ENCODE data around the gene YPEL3. TPM values are rescaled to one million over a fixed set of nuclear protein-coding genes. Genes with fewer than 3 reads are reported as not detected.

The YPEL3 gene
- total RNA-seq, 2 donors from 2014 or later = 42.0 to 57.2 TPM

DNA sequence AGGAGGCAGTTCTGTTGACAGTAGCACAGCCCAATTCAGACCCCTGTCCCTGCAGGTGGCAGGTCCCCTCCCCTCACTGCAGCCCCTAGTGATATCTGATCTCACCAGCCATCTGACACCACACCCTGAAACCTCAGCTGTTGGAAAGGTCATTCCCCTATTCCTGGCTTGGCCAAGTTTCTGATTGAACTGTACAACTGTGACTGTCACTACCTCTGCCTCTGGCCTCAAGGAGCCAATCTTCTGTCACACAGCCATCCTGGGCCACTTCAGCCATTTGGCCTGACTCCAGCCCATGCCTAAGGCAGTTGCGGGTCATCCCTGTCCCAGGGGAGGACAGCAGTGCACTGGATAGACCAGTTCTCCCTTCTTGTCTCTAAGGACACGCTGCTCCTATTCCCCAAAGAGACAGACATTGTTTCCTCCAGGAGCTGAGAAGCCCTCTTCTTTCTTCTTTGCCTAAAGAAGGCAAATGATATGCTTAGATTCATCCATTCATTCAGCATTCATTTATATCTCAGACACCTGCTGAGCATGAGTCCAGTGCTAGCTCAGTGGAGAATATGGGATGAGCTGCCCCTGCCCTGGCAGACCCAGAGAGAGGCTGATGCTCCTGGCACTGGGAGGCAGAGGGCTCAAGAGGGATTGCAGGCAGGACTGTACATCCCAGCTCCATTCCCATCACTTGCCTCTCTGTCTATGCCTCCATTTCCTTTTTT, 35.0 kb downstream of the YPEL3 start:
- no peaks in the 10 kb centered on the region for H3K27me3 Mint-ChIP-seq (ENCODE audit: insufficient read depth)
- H3K27ac Mint-ChIP-seq = no peak overlapping the region
- Histone ChIP-seq H3K4me1 (ENCODE audit: control insufficient read depth, insufficient read depth, low read length) (peaks cover 5% of the 10 kb centered on the region), H3K9ac (ENCODE audit: extremely low read depth, low read length, poor library complexity, severe bottlenecking) (no peak overlapping the region), H3K9me3 (ENCODE audit: control insufficient read depth, low read length) (no peaks in the 10 kb centered on the region), H3K4me3 (ENCODE audit: low read length) (no peak overlapping the region), H3K27me3 (ENCODE audit: control insufficient read depth, insufficient read depth, low read length, poor library complexity, severe bottlenecking) (no peaks in the 10 kb centered on the region), H3K36me3 (ENCODE audit: control insufficient read depth, insufficient read depth, low read length) (no peaks in the 10 kb centered on the region), H3K27ac (ENCODE audit: low read depth, low read length) (peak overlapping the region; percentile 11)
- H3K9me3 Mint-ChIP-seq = no peaks in the 10 kb centered on the region
- no peak for DNase-seq
- H3K4me3 Mint-ChIP-seq = no peak overlapping the region
- H3K36me3 Mint-ChIP-seq (ENCODE audit: low read depth) = peaks cover 7% of the 10 kb centered on the region
- H3K4me1 Mint-ChIP-seq = peaks cover 11% of the 10 kb centered on the region
- TF ChIP-seq, protein P1, sequence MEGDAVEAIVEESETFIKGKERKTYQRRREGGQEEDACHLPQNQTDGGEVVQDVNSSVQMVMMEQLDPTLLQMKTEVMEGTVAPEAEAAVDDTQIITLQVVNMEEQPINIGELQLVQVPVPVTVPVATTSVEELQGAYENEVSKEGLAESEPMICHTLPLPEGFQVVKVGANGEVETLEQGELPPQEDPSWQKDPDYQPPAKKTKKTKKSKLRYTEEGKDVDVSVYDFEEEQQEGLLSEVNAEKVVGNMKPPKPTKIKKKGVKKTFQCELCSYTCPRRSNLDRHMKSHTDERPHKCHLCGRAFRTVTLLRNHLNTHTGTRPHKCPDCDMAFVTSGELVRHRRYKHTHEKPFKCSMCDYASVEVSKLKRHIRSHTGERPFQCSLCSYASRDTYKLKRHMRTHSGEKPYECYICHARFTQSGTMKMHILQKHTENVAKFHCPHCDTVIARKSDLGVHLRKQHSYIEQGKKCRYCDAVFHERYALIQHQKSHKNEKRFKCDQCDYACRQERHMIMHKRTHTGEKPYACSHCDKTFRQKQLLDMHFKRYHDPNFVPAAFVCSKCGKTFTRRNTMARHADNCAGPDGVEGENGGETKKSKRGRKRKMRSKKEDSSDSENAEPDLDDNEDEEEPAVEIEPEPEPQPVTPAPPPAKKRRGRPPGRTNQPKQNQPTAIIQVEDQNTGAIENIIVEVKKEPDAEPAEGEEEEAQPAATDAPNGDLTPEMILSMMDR (conservative IDR thresholded peaks at IDR 0.05) = no peak
- WGBS, 2 experiments (ENCODE audit: insufficient coverage in 1 of 2, insufficient read length in 1 of 2) = 84 to 100% methylated on average over 1 to 2 of the region's 2 CpGs

DNA sequence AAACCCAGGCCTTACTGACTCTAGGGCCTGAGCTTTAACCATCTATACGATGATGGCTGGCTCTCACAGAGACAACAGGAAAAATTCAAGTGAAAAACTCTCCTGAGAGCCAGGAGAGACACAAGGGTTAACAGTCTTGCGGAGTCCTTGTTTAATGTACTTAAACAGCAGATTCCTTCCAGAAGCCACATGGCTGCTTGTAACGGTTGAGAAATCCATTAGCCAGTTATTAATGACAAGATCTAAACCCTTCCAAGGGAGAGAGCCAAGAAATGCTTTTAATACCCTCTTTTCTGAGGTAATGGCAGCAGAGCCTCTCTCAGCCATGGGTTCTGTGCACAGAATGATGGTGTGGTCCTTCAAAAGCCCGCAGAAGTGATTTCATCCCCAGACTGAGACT, 35.7 kb downstream of the YPEL3 start:
- no peak for DNase-seq
- Histone ChIP-seq H3K9ac (ENCODE audit: extremely low read depth, low read length, poor library complexity, severe bottlenecking) (no peak overlapping the region), H3K9me3 (ENCODE audit: control insufficient read depth, low read length) (no peaks in the 10 kb centered on the region), H3K36me3 (ENCODE audit: control insufficient read depth, insufficient read depth, low read length) (peaks cover 1% of the 10 kb centered on the region), H3K4me1 (ENCODE audit: control insufficient read depth, insufficient read depth, low read length) (peaks cover 5% of the 10 kb centered on the region), H3K27me3 (ENCODE audit: control insufficient read depth, insufficient read depth, low read length, poor library complexity, severe bottlenecking) (no peaks in the 10 kb centered on the region), H3K27ac (ENCODE audit: low read depth, low read length) (no peak overlapping the region), H3K4me3 (ENCODE audit: low read length) (no peak overlapping the region)
- Mint-ChIP-seq H3K4me1 (peaks cover 11% of the 10 kb centered on the region), H3K9me3 (no peaks in the 10 kb centered on the region), H3K4me3 (no peak overlapping the region), H3K36me3 (ENCODE audit: low read depth) (peaks cover 7% of the 10 kb centered on the region), H3K27ac (no peak overlapping the region), H3K27me3 (ENCODE audit: insufficient read depth) (no peaks in the 10 kb centered on the region)
- WGBS, 2 experiments (ENCODE audit: insufficient coverage in 1 of 2, insufficient read length in 1 of 2) = 93 to 96% methylated on average over 2 to 4 of the region's 4 CpGs
- TF ChIP-seq, protein P1 (conservative IDR thresholded peaks at IDR 0.05) = no peak

GRCh38 chr16:30054959-30055553, 41.0 kb downstream of the YPEL3 start:
- H3K4me3 ChIP-seq (ENCODE audit: low read length) = no peak overlapping the region
- Mint-ChIP-seq H3K27me3 (ENCODE audit: insufficient read depth) (peaks cover 10% of the 10 kb centered on the region), H3K27ac (no peak overlapping the region), H3K4me1 (peaks cover 4% of the 10 kb centered on the region), H3K4me3 (peak overlapping the region; percentile 72), H3K9me3 (no peaks in the 10 kb centered on the region), H3K36me3 (ENCODE audit: low read depth) (peaks cover 3% of the 10 kb centered on the region)
- no peaks in the 10 kb centered on the region for H3K27me3 ChIP-seq (ENCODE audit: control insufficient read depth, insufficient read depth, low read length, poor library complexity, severe bottlenecking)
- WGBS, 2 experiments (ENCODE audit: insufficient coverage in 1 of 2, insufficient read length in 1 of 2) = 30 to 35% methylated on average over 9 to 10 of the region's 10 CpGs
- DNase-seq = peak; percentile 95
- no peaks in the 10 kb centered on the region for H3K9me3 ChIP-seq (ENCODE audit: control insufficient read depth, low read length)
- H3K36me3 ChIP-seq (ENCODE audit: control insufficient read depth, insufficient read depth, low read length) = peaks cover 3% of the 10 kb centered on the region
- H3K27ac ChIP-seq (ENCODE audit: low read depth, low read length) = no peak overlapping the region
- no peaks in the 10 kb centered on the region for H3K4me1 ChIP-seq (ENCODE audit: control insufficient read depth, insufficient read depth, low read length)
- H3K9ac ChIP-seq (ENCODE audit: extremely low read depth, low read length, poor library complexity, severe bottlenecking) = no peak overlapping the region
- TF ChIP-seq, protein P1 (conservative IDR thresholded peaks at IDR 0.05) = peak; percentile 84
